ENCODE results near the gene GUCY2D.

DNA sequence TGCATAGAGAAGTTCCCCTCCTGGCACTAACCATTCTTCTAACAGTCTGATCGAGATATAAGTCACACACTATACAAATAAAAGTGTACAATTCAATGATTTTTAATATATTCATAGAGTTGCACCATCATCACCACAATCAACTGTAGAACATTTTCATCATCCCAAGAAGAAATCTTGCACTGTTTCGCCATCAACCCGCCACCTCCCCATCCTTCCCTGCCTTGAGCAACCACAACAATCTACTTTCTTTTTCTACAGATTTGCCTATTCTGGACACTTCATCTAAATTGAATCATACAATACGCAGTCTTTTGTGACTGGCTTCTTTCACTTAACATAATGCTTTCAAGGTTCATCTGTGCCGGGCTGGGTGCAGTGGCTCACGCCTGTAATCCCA lies 33.0 kb upstream of the GUCY2D start:
- TF ChIP-seq POLR2AphosphoS5 (IDR thresholded peaks at IDR 0.05; ENCODE audit: borderline replicate concordance, low read depth, low read length) (no peak), EZH2 (IDR thresholded peaks at IDR 0.05) (no peak), FOXP2 (optimal IDR thresholded peaks at IDR 0.05; ENCODE audit: control extremely low read depth, extremely low read length, insufficient read depth) (no peak)

Measured in SK-N-MC (cell line).